WTC11 (cell line): Measurements from ENCODE around the gene CAV1.

Experiments
- CTCF ChIP-seq: fragments of 200-600 bp; IDR thresholded peaks from 2 replicates; pipeline ENCODE4 v1.8.0; 2022; ENCODE audit warnings: antibody characterized with exemption
- NFYB ChIP-seq: sonication (generic); formaldehyde crosslinking; conservative IDR thresholded peaks from 2 replicates; pipeline ENCODE4 v1.8.0; 2022; ENCODE audit warnings: low read depth, missing genetic modification reagents
- TCF7 ChIP-seq: sonication (generic); formaldehyde crosslinking; IDR thresholded peaks from 2 replicates; pipeline ENCODE4 v1.8.0; 2022; ENCODE audit warnings: mild to moderate bottlenecking, low read depth, missing genetic modification reagents, moderate library complexity

- TF ChIP-seq CTCF = no peak
- no peak for TF ChIP-seq NFYB (CRISPR knock-in tag)
- no peak for TF ChIP-seq TCF7 (CRISPR knock-in tag)
Measured at GRCh38 chr7:116493449-116493848, 31.4 kb upstream of the CAV1 start.
